HG02852 (cell line): ENCODE measurements around the gene TSHZ2.
"Not testable (repeated sequence)": the region's sequence is repeated elsewhere in the genome, so short reads cannot be mapped to it uniquely, and the experiment has no call there.

Source experiments
- ATAC-seq: cut with Tn5 transposase; IDR thresholded peaks from one replicate; pipeline ENCODE4 v1.9.1; 2021; ENCODE audit warnings: mild to moderate bottlenecking, moderate library complexity; ENCODE audit not compliant: unreplicated experiment

The TSHZ2 gene

DNA sequence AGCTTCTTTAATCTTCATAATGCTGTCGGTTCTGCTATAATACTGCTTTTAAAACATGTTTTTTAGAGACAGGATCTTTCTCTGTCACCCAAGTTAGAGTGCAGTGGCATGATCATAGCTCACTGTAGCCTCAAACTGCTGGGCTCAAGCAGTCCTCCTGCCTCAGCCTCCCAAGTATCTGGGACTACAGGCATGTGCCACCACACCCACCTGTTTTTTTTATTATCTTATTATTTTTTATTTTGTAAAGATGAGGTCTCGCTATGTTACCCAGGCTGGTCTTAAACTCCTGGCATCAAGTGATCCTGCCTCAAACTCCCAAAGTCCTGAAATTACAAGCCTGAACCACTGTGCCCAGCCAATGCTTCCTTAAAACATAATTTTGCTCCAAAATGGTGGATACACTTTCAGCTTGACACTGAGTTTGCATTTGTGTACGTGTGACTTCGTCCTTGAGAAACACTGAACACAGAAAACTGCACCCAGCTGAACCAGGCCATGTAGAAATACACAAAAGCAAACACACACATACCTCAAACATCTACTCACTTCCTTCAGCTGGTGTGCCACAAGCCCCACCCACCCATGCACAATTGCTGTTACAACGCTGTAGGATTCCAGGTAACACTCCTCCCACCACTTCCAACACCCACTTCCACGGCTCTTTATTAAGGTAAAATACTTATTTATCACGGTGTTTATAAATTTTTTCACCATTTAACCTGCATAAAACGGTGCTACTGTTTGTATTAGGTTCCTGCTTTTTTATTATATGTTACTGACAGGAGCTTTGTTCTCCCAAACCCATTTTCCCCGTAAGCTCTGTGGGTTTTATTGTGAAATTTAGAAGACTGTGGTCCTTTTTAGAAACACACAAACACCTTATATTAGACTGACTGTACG is 109.1 kb downstream of the TSHZ2 start:
- ATAC-seq: no peak

DNA sequence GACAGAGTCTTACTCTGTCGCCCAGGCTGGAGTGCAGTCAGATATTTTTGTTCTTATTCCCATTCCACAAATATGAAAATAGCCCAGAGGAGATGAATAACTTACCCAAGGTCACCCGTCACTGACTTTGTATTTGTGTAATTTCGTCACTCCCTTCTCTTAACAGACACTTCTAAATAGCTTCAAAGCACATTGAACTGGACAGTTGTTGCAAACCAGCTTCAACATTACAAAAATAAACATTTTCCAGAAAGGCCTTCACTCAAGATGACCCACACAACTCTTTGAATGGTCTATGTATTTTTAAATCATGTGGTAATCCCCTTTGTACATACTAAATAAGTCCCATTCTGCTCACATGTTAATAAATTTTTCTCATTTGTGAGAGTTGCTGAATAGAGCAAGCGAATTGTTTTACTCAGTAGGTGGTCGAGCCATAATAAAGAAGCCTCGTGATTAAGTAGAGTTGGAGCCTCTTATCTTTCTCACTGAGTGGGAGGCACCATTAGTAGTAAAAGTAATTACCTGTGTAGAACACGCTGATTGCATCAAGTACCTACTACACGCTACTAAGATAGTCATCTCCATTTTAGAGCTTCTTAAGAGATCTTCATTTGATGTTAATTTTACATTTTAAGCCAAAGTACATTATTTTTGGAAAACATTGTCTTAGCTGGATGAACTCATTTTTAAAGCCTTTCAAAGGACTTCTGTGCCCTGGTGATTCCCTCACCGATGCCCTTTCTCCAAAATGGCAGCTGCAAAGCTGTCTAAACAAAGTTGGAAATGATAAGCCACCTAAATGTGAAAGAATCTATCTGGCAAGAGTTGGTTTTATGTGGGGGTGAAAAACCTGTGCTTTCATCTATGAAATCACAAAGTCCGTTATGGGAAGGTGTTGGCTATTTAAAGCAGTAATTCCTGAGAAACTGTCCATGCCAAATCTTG is 110.0 kb downstream of the TSHZ2 start:
- ATAC-seq: no peak

DNA sequence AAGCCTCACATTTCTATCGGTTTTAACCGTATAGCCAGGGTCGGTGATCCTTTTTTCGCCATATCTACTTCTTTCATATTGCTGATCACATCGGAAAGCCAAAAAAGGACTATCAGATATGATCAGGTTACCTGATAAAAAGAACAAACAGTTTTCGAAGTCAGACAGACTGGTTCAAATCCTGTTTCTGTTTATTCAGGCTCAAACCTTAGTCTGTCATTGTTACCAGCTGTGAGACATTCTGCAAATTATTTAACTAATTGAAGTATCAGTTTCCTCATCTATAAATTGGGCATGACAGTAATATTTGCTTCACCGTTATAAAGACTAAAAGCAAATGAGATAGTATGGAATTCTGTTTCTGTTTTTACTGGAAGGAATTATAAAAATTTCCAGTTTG is 111.3 kb downstream of the TSHZ2 start:
- no peak for ATAC-seq

DNA sequence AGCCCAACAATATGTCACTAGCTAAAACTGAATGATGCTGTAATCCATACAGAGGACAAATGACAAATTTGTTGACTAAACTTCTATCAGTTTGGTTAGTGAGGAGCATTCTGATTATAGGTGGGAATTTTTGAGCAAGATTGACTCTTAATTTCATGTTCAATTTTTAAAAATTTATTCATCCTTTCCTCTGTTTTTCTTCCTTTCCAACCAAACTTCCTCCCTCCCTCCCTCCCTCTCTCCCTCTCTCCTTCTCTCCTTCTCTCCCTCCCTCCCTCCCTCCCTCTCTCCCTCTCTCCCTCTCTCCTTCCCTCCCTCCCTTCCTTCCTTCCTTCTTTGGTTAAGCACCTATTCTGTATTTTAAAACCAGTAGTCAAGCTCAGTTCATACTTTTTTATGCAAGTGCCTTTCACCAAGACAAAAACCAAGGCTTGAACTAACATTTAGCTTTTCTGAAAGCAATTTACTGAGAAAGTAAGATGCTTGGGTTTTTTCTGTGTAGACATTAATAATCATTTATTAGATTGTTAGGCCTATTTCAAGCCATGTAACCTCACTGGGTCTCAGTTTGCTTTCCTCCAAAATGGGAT is 112.3 kb downstream of the TSHZ2 start:
- ATAC-seq: no peak

DNA sequence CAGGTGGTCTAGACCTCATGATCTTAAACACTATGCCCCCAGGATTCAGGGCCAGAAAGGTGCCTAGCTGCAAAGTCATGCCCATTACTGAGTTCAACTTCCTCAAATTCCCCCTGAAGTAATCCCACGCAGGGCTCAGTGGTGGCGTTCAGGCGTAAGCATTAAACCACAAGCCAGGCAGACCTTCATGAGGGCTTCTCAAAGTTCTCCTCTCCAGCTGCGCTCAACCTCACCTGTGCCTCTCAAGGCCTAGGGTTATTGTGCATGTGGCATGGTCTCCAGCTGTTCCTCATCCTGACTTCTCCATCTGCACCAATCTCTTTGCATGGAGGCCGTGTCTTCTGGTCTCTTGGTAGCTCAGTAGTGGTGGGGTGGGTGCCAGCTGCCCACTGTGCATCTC is 113.6 kb downstream of the TSHZ2 start:
- ATAC-seq: no peak

DNA sequence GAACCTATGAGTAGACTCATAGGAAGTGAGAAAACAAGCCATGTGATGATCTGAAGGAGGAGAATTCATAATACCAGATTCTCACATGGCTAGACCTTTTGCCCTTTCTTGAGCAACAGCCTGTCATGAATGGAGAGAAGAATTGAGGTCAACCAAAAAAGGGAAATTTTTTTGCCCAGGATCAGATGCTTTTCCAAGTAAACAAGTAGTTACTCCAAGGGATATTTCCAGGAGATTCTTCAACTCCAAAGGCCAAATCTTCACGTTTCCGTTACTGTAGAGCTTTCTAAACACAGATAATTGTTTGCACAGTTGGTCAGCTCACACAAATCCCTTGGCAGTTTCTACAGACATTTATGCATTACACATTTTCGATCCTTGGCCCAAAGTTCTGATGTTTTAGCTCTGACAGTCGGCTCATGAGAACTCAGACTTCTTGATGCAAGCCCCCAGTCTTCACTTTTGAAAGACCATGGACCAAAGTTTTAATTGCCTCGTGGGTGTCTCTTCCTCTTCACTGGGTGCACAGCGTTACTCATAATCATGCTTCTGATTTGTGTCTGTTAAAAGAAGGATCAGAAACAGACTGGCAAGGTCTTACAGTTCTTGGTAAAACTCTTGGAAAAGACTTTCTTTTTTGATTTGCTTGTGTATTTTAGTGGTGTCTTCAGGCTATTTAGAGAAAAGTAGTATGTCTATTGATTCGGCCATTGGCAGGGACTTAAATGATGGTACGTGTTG is 115.0 kb downstream of the TSHZ2 start:
- ATAC-seq: no peak

DNA sequence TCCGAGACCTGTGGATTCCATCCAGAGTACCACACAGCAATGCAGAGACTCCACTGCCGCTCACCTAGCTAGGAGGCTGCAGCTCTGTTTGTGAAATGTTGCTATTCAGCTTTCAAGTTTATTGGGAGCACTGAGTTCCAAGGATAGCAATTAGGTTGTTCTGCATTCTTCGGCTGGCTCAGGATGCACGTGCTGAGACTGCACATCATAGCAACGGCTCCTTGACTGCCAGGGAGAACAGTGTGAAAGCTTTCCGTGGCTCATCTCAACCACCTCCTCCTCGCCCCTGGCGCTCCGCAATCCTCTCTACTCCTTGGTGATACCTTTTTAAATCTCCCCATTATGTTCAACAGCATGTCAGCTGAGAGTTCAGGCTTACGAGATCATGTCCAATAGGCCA is 116.6 kb downstream of the TSHZ2 start:
- ATAC-seq: no peak

DNA sequence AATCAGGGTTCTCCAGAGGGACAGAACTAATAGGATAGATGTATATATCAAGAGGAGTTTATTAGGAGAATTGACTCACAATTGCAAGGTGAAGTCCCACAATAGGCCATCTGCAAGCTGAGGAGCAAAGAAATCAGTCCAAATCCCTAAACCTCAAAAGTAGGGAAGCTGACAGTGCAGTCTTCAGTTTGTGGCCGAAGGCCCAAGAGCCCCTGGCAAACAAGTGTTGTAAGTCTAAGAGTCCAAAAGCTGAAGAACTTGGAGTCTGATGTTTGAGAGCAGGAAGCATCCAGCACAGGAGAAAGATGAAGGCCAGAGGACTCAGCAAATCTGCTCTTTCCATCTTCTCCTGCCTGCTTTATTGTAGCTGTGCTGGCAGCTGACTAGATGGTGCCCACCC is 117.7 kb downstream of the TSHZ2 start:
- ATAC-seq: not testable (repeated sequence)

DNA sequence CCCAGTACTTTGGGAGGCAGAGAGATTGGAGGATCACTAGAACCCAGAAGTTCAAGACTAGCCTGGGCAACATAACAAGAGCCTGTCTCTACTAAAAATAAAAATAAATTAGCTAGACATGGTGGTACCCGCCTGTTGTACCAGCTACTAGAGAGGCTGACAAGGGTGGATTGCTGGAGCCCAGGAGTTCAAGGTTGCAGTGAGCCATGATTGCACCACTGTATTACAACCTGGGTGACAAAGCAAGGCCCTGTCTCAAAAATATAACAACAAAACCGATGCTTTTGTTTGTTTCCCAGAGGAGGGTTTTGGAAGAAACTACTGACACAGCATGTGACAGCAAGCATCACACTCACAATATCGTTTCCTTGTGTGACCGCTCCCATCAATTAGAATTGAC is 119.6 kb downstream of the TSHZ2 start:
- ATAC-seq: no peak

DNA sequence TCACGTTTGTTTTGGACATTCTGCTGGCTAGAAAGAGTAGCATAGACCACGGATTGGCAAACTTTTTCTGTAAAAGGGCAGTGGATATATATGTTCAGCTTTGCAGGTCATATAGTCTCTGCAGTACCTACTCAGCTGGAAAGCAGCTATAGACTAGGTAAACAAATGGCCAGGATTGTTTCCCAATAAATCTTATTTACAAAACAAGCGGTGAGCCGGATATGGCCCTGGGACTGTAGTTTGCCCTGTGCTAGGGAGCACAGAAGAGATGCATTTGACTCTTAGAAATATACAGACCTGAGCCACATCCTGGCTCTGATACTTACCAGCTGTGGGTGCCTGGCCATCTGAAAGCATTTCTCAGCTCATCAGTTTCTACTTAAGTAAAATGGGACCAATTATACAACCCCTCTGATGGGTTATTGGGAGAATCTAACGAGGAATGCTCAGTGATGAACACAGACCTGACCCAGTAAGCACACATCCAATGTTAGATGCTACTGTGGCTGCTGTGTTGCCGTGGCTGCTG is 120.7 kb downstream of the TSHZ2 start:
- no peak for ATAC-seq

DNA sequence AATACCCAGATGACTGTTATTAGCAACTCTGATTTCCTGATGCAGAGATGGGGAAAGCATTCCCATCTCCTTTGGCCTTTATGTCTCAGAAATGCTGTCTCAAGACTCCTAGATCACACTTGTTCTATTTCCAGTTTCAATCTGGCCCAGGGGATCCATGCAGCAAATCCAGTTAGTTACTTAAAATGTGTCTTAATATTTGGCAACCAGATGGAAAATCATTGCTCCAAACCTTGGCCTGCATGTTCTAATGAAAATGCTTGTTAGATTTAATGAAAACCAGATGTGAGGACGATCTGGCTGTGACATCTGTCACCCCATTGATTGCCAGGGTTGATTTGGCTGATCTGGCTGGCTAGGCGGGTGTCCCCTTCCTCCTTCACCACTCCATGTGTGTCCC is 125.2 kb downstream of the TSHZ2 start:
- no peak for ATAC-seq

DNA sequence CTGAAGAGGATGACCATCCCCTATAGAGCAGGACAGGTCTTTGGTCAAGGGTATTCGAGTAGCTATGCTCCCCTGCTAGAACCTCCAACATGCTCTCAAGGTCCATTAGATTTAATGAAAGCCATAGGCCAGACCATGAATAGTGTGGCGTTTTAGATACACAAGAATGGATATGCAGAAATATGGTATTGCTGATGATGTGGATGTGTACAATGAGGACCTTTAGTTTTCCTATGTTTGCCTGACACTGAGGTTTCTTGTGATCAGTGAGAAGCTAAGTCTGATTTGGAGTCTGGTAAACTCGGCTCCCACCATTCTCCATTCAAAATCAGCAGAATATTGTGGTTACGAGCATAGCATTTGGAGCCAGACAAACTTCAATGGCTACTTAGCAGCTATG is 125.6 kb downstream of the TSHZ2 start:
- no peak for ATAC-seq

DNA sequence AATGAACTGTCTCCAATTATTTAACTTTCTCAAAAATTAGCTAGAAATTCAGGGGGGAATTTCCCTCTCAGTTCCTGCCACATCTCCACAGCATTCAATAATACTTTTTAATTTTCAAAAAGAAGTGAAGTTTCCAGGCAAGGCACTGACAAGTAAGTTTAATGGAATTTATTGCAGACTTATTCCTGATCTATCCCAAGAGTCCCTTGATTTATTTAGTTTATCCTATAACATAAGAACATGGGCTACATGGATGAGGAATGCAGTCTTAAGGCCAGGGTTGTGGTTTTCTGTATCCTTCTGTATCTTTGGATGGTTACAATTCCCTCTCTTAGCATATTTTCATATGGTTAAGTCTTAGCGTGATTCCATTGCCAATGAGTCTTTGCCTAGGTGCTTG is 126.5 kb downstream of the TSHZ2 start:
- ATAC-seq: no peak

DNA sequence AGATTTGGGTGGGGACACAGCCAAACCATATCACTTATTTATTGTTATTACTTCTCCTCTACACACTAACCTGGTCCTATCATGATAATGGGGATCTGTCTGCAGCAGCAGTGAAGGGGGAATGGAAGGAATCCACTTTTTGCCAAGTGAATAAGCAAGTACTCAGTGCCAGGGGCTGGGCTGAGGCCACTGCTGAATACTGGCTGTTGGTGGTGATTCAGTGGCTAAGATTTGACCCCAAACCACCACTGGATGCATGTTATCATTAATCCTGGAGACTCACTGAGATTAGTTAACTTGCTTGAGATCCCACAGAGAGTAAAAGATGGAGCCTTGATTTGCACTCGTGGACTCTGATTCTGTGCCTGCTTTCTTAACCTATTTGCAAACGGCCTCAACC is 127.7 kb downstream of the TSHZ2 start:
- no peak for ATAC-seq

DNA sequence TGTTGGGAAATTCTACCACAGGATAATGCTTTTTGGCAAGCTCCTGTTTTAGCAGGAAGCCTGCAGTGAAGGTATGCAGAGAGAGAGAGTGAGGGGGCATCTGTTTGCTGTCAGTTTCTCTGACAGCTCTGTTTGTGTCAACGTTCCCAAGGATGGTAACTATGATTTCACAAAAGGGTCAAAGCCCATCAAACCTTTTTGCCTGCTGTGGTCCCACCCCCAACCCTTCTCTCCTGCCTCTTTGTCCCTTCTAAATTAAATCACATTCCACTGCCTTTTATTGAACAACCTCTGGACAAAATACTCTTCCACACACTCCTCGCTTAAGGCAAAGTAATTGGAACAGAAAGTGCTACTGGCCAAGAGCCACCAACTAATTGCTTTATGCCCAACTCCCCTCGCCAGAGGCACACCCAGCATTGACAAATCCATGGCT is 128.3 kb downstream of the TSHZ2 start:
- ATAC-seq: no peak

DNA sequence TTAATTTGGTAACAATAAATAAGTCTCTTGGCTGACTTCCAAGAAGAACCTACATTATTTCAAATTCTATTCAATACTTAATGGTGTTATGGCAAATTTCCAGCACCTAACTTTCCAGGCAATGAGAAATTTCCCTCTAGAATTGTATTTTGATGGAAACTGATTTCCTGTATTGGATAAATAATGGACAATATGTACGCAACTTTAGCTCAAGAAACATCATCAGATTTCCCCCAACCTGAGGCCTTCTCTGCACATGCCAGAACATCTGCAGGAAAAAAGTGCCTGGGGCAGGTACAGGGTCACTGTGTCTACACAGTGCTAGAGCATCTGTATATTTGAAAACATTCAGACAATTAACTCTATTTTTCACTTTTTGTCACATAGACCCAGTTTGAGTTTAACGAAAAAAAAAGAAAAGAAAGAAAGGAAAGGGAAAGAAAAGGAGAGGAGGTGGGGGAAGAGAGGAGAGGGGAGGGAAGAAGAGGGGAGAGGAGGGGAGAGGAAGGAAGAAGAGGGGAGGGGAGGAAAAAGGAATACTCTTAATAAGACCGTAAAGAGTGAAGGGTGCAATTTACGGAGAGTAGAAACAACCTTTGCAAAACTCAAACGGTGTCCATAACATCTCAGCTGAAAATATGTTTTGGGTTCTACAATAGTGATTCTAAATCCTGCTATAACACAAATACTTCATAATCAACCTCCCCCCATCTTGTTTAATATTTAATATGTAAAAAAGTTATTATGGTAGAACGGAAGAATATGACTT is 130.0 kb downstream of the TSHZ2 start:
- ATAC-seq: no peak

DNA sequence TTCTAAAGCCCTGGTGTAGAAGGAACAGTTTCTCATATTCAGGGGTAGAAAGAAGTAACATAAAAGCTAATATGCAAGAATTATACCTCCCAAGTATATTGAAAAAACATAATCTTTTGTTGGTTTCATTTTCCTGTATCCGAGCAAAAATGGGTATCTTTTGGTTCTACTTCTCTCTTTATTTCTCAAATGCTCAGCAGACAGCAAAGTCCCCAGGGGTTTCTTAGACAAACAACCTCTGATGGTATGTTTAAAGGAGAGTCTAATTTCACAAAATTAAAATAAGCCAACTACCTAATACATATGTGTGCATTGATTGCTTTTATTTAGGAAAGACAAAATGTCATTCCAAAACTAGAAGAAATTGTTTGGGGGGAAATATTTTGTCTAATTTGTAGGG is 131.0 kb downstream of the TSHZ2 start:
- no peak for ATAC-seq

DNA sequence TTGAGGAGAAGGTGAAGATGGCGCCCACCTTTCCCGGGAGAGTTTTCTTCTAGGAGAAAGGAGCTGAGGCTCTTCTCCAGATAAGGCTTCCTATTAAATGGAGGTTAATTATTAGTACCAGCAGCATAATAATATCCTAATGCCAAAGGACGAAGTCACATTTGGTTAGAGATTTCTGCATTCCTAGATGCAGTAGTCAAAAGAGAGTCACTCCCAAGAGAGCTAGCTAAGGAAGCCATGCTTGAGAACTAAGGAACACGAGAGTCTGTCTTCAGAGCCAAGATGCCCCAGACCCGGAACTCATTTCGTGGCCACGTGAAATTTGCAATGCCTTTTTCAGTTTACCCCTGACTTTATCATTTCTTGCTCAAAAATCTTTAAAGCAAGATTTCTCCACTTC is 132.7 kb downstream of the TSHZ2 start:
- no peak for ATAC-seq

DNA sequence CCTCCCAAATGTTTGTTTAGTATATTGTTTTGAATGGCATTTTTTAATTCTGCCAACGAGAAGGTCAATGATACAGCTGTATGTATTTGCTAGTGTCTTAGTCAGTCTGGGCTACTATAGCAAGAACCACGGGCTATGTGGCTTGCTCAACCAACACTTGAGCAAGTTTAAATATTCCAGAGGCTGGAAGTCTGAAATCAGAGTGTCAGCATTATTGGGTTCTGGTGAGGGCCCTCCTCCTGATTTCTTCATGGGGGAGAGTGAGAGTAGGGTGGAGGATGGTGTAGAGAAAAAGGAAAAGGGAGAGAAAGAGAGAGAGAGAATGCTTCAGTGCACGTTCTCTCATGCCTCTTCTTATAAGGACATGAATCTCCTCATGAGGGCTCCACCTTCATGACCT is 144.6 kb downstream of the TSHZ2 start:
- no peak for ATAC-seq

DNA sequence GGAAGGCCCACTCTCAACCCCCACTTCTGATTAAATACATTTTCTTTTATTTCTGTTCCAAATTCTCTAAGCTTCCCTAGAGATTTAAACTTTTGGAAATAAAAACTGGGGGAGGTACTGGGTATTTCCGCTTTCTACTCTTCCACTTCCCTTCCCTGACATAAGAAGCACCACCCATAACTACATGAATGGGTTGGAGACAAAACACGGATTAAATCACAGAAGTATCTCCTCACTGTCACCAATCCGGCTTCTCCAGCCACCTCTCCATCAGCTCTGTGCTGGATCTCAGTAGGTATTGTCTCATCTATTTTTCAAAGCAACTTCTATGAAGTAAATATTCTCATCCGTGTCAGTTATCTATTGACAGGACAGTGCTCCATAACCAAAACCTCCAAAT is 150.7 kb downstream of the TSHZ2 start:
- no peak for ATAC-seq
